Epithelial cell of esophagus (primary cell): Measurements from ENCODE around the gene SPOCK1.

Source experiments
- DNase-seq: peaks from one replicate; pipeline ENCODE4 v3.0.0; 2010; ENCODE audit warnings: low read depth
- H3K4me3 ChIP-seq: 2 replicates; pipeline ENCODE4 v1.5.1; 2011; ENCODE audit warnings: mild to moderate bottlenecking, low read length, control low read depth
- CTCF ChIP-seq: IDR thresholded peaks from 2 replicates; pipeline ENCODE4 v1.5.1; 2011; ENCODE audit warnings: low read depth, mild to moderate bottlenecking, low read length, control low read depth, inconsistent platforms; ENCODE audit not compliant: insufficient read depth; ENCODE audit errors: missing control alignments

The SPOCK1 gene

GRCh38 chr5:137318027-137318426 lies 181.1 kb downstream of the SPOCK1 start:
- TF ChIP-seq CTCF = no peak
- H3K4me3 ChIP-seq = no peak overlapping the region
- no peak for DNase-seq

GRCh38 chr5:137316346-137316736 lies 182.8 kb downstream of the SPOCK1 start:
- no peak for TF ChIP-seq CTCF
- no peak overlapping the region for H3K4me3 ChIP-seq
- peak; percentile 9 for DNase-seq

GRCh38 chr5:137315534-137316345 lies 183.4 kb downstream of the SPOCK1 start:
- DNase-seq = no peak
- TF ChIP-seq CTCF = no peak
- no peak overlapping the region for H3K4me3 ChIP-seq

- TF ChIP-seq CTCF = no peak
- DNase-seq = no peak
Observed at GRCh38 chr5:137315109-137315508, 184.0 kb downstream of the SPOCK1 start.

GRCh38 chr5:137313526-137314175 lies 185.5 kb downstream of the SPOCK1 start:
- no peak overlapping the region for H3K4me3 ChIP-seq
- no peak for DNase-seq
- no peak for TF ChIP-seq CTCF

More at GRCh38 chr5:137315109-137315508, 184.0 kb downstream of the SPOCK1 start:
- H3K4me3 ChIP-seq = no peak overlapping the region

GRCh38 chr5:137312011-137312410 lies 187.1 kb downstream of the SPOCK1 start:
- no peak for DNase-seq
- no peak overlapping the region for H3K4me3 ChIP-seq
- no peak for TF ChIP-seq CTCF
